ENCODE results near the gene NUDT16.
"Not testable (repeated sequence)": the region's sequence is repeated elsewhere in the genome, so short reads cannot be mapped to it uniquely, and the experiment has no call there.

The NUDT16 gene

GRCh38 chr3:131381445-131382291 is at the start of gene NUDT16:
TSS of gene NUDT16 (plus strand) at chr3:131381774. CDS start at chr3:131381805, 31 bp downstream.
- peak; percentile 98 for DNase-seq (ENCODE audit: low spot score)

GRCh38 chr3:131338948-131339640 is 42.5 kb upstream of the NUDT16 start:
- no peak for DNase-seq (ENCODE audit: low spot score)

- DNase-seq (ENCODE audit: low spot score), result no peak
Observed at GRCh38 chr3:131341761-131342160, 39.8 kb upstream of the NUDT16 start.

- no peak for DNase-seq (ENCODE audit: low spot score)
Observed at GRCh38 chr3:131348911-131349310, 32.7 kb upstream of the NUDT16 start.

GRCh38 chr3:131349454-131349853 is 32.1 kb upstream of the NUDT16 start:
- DNase-seq (ENCODE audit: low spot score), result no peak

- DNase-seq (ENCODE audit: low spot score), result no peak
Observed at GRCh38 chr3:131349946-131350347, 31.6 kb upstream of the NUDT16 start.

GRCh38 chr3:131350506-131350905 is 31.1 kb upstream of the NUDT16 start:
- DNase-seq (ENCODE audit: low spot score), result no peak

- DNase-seq (ENCODE audit: low spot score), result no peak
Observed at GRCh38 chr3:131353016-131353877, 28.3 kb upstream of the NUDT16 start.

GRCh38 chr3:131353986-131354385 is 27.6 kb upstream of the NUDT16 start:
- DNase-seq (ENCODE audit: low spot score), result no peak

GRCh38 chr3:131356006-131356595 is 25.5 kb upstream of the NUDT16 start:
- DNase-seq (ENCODE audit: low spot score), result no peak

- DNase-seq (ENCODE audit: low spot score), result no peak
Observed at GRCh38 chr3:131357275-131357674, 24.3 kb upstream of the NUDT16 start.

- DNase-seq (ENCODE audit: low spot score), result no peak
Observed at GRCh38 chr3:131360191-131360755, 21.3 kb upstream of the NUDT16 start.

- not testable (repeated sequence) for DNase-seq (ENCODE audit: low spot score)
Observed at GRCh38 chr3:131361066-131361463, 20.5 kb upstream of the NUDT16 start.

GRCh38 chr3:131361464-131362421 is 19.8 kb upstream of the NUDT16 start:
- DNase-seq (ENCODE audit: low spot score), result no peak

- DNase-seq (ENCODE audit: low spot score), result no peak
Observed at GRCh38 chr3:131363275-131363674, 18.3 kb upstream of the NUDT16 start.

- no peak for DNase-seq (ENCODE audit: low spot score)
Observed at GRCh38 chr3:131370935-131371687, 10.5 kb upstream of the NUDT16 start.

GRCh38 chr3:131371688-131372066 is 9.9 kb upstream of the NUDT16 start:
- no peak for DNase-seq (ENCODE audit: low spot score)

- DNase-seq (ENCODE audit: low spot score), result no peak
Observed at GRCh38 chr3:131374741-131375140, 6.8 kb upstream of the NUDT16 start.

GRCh38 chr3:131380821-131381444 is 641 bp upstream of the NUDT16 start:
- DNase-seq (ENCODE audit: low spot score), result not testable (repeated sequence)

All from NAMALWA (cell line).